Activated CD4-positive, alpha-beta T cell treated with anti-CD3 and anti-CD28 coated beads, Interleukin-2, Interleukin-4, amounts not matched to agents 100 ng/mL and 50 ng/mL, durations not matched to agents 16 hours and 8 hours (primary cell): ENCODE data around the gene RCE1.

Experiments used
- DNase-seq: peaks from one replicate; pipeline ENCODE4 v3.0.0-alpha.2; 2020; ENCODE audit warnings: low spot score

The RCE1 gene

GRCh38 chr11:66869567-66869870, 26.3 kb downstream of the RCE1 start:
- no peak for DNase-seq

- DNase-seq, result no peak
These were observed 26.9 kb downstream of the RCE1 start for GRCh38 chr11:66870131-66870530.

GRCh38 chr11:66870616-66871520, 27.6 kb downstream of the RCE1 start:
- no peak for DNase-seq

GRCh38 chr11:66871521-66871901, 28.3 kb downstream of the RCE1 start:
- no peak for DNase-seq

- no peak for DNase-seq
These were observed 31.0 kb downstream of the RCE1 start for GRCh38 chr11:66874232-66874631.

- DNase-seq, result no peak
These were observed 32.1 kb downstream of the RCE1 start for GRCh38 chr11:66875378-66875777.

GRCh38 chr11:66877588-66878385, 34.5 kb downstream of the RCE1 start:
- DNase-seq, result no peak

- no peak for DNase-seq
These were observed 35.2 kb downstream of the RCE1 start for GRCh38 chr11:66878474-66878873.

- no peak for DNase-seq
These were observed 35.8 kb downstream of the RCE1 start for GRCh38 chr11:66879000-66879399.

- no peak for DNase-seq
These were observed 36.3 kb downstream of the RCE1 start for GRCh38 chr11:66879583-66879982.

GRCh38 chr11:66879999-66880398, 36.8 kb downstream of the RCE1 start:
- DNase-seq, result no peak

GRCh38 chr11:66880496-66881450, 37.5 kb downstream of the RCE1 start:
- DNase-seq, result no peak

- no peak for DNase-seq
These were observed 38.2 kb downstream of the RCE1 start for GRCh38 chr11:66881451-66881835.

- no peak for DNase-seq
These were observed 38.7 kb downstream of the RCE1 start for GRCh38 chr11:66881927-66882452.

GRCh38 chr11:66882561-66883015, 39.3 kb downstream of the RCE1 start:
- no peak for DNase-seq

- DNase-seq, result peak; percentile 51
These were observed 40.0 kb downstream of the RCE1 start for GRCh38 chr11:66883016-66883965.

- DNase-seq, result no peak
These were observed 41.2 kb downstream of the RCE1 start for GRCh38 chr11:66884443-66884842.

GRCh38 chr11:66885469-66885868, 42.2 kb downstream of the RCE1 start:
- no peak for DNase-seq

GRCh38 chr11:66885950-66886440, 42.8 kb downstream of the RCE1 start:
- no peak for DNase-seq

GRCh38 chr11:66886671-66887221, 43.5 kb downstream of the RCE1 start:
- no peak for DNase-seq
